ENCODE results near the gene ZNF319. TPM values are rescaled to one million over a fixed set of nuclear protein-coding genes. Genes with fewer than 3 reads are reported as not detected.

The ZNF319 gene
- total RNA-seq, 1 donor from 2014 or later, result 8.3 TPM

DNA sequence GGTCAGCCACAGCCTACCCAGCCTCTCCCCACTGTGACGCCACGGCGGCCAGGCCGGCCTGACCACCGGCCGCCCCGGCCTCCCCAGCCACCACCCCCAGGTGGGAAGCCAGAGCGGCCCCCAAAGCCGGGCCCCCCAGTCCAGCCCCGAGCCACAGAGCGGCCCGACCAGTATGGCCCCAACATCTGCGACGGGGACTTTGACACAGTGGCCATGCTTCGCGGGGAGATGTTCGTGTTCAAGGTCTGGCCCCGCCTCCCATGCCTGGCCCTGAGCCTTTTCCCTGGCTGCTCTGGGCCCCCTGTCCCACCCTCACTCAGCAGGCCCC is 41.1 kb upstream of the ZNF319 start:
- Mint-ChIP-seq H3K27me3 (no peaks in the 10 kb centered on the region), H3K4me3 (no peak overlapping the region), H3K9me3 (no peaks in the 10 kb centered on the region), H3K36me3 (ENCODE audit: low read depth) (no peaks in the 10 kb centered on the region), H3K4me1 (no peaks in the 10 kb centered on the region), H3K27ac (no peak overlapping the region)
- no peak for DNase-seq
- intact Hi-C loops (cut with micrococcal nuclease), result no loop called here

DNA sequence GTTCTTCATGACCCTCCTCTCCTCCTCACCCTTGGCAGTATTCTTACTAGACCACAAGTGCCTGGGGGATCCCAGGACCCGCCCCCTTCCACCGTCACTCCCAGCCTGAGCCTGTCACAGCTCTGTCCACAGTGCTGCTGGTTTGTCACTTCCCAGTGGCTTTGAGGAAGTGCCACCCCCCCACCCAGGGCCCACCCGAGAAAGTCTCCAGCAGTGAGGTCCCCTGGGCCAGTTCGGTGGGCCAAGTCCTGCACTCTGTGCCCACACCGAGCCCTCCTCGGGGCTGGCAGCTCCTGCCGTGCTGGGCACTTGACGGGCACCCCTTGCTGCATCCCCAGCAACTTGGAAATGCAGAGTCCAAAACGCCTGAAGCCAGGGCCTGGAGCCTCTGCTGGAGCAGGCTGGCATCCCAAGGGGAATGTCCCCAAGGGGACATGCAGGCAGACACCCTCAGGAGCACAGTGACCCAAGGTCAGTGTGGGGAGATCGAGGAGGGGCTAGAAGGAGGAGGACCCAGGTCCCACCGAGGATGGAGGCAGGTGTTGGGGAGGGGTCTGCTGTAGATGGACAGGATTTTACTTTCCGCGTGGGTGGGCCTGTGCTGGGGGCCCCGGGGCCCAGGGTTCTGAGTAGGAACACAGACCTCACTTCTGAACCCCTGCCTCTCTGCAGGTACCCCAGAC is 40.6 kb upstream of the ZNF319 start:
- DNase-seq, result no peak
- Mint-ChIP-seq H3K27me3 (no peaks in the 10 kb centered on the region), H3K4me3 (no peak overlapping the region), H3K9me3 (no peaks in the 10 kb centered on the region), H3K4me1 (no peaks in the 10 kb centered on the region), H3K36me3 (ENCODE audit: low read depth) (no peaks in the 10 kb centered on the region), H3K27ac (no peak overlapping the region)
- intact Hi-C loops (cut with micrococcal nuclease), result no loop called here

DNA sequence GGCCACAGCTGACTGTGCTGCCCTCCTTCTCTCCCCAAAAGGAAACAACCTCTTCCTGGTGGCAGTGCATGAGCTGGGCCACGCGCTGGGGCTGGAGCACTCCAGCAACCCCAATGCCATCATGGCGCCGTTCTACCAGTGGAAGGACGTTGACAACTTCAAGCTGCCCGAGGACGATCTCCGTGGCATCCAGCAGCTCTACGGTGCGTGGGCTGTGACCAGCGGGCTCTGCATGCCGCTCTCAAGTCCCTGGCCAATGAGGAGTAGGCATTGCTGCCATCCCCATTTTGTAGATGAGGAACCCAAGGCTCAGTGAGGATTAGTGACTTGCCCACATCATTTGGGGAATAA is 40.0 kb upstream of the ZNF319 start:
- no peak for DNase-seq
- no peaks in the 10 kb centered on the region for H3K9me3 Mint-ChIP-seq
- no peak overlapping the region for H3K27ac Mint-ChIP-seq
- H3K4me3 Mint-ChIP-seq, result no peak overlapping the region
- no peaks in the 10 kb centered on the region for H3K27me3 Mint-ChIP-seq
- no peaks in the 10 kb centered on the region for H3K36me3 Mint-ChIP-seq (ENCODE audit: low read depth)
- no peaks in the 10 kb centered on the region for H3K4me1 Mint-ChIP-seq
- intact Hi-C loops (cut with micrococcal nuclease), result no loop called here

- no peak overlapping the region for H3K4me3 Mint-ChIP-seq
- no peak for DNase-seq
- intact Hi-C loops (cut with micrococcal nuclease), result no loop called here
- H3K27me3 Mint-ChIP-seq, result no peaks in the 10 kb centered on the region
- H3K4me1 Mint-ChIP-seq, result no peaks in the 10 kb centered on the region
- H3K9me3 Mint-ChIP-seq, result no peaks in the 10 kb centered on the region
- no peaks in the 10 kb centered on the region for H3K36me3 Mint-ChIP-seq (ENCODE audit: low read depth)
- H3K27ac Mint-ChIP-seq, result no peak overlapping the region
Observed at GRCh38 chr16:58039829-58040495, 39.5 kb upstream of the ZNF319 start.

DNA sequence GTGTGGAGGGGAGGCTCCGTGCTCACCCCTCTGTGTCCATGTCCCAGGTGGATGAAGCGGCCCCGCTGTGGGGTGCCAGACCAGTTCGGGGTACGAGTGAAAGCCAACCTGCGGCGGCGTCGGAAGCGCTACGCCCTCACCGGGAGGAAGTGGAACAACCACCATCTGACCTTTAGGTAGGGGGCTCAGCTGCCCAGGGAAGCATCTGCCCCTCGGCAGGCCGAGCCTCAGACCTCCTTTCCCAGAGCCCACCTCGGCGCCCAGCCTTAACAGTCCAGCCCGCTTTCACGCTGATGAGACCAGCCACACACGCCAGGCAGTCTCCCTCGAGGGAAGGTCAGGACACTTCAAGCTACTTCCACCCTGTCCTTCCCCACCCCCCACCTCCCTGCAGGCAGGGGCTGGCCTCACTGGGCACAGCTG is 37.8 kb upstream of the ZNF319 start:
- H3K9me3 Mint-ChIP-seq, result no peaks in the 10 kb centered on the region
- no peaks in the 10 kb centered on the region for H3K36me3 Mint-ChIP-seq (ENCODE audit: low read depth)
- DNase-seq, result no peak
- H3K27me3 Mint-ChIP-seq, result no peaks in the 10 kb centered on the region
- intact Hi-C loops (cut with micrococcal nuclease), result no loop called here
- no peaks in the 10 kb centered on the region for H3K4me1 Mint-ChIP-seq
- no peak overlapping the region for H3K27ac Mint-ChIP-seq
- no peak overlapping the region for H3K4me3 Mint-ChIP-seq

DNA sequence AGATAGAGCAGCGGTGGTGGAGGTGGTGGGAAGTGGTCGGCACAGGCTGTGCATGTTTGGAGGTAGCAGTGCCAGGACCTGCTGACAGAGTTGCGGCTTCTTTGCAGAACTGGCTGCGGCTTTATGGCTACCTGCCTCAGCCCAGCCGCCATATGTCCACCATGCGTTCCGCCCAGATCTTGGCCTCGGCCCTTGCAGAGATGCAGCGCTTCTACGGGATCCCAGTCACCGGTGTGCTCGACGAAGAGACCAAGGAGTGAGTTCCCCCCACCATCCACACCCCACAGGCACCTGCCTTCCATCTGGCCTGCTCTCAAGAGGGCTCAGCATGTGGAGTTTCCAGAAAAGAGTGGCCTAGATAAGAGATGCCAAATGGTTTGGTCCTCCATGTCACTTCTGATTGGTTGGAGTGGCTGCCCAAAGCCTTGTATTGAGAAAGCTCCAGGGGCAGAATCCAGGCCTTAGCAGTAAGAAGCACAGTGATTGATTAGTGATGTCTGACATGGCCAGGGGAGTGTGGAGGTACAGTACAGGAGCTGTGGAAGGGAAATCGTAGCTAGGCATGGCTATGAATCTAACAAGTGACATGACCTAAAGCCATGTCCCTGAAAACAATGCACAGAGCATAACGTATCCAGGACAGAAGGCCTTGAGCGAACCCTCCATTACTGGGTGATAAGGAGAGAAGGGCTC is 37.0 kb upstream of the ZNF319 start:
- no peak overlapping the region for H3K4me3 Mint-ChIP-seq
- no peaks in the 10 kb centered on the region for H3K36me3 Mint-ChIP-seq (ENCODE audit: low read depth)
- intact Hi-C loops (cut with micrococcal nuclease), result no loop called here
- H3K27me3 Mint-ChIP-seq, result no peaks in the 10 kb centered on the region
- no peaks in the 10 kb centered on the region for H3K4me1 Mint-ChIP-seq
- H3K9me3 Mint-ChIP-seq, result no peaks in the 10 kb centered on the region
- no peak for DNase-seq
- H3K27ac Mint-ChIP-seq, result no peak overlapping the region

GRCh38 chr16:58036943-58037342 is 36.5 kb upstream of the ZNF319 start:
- intact Hi-C loops (cut with micrococcal nuclease), result no loop called here
- no peak for DNase-seq
- H3K4me1 Mint-ChIP-seq, result no peaks in the 10 kb centered on the region
- no peaks in the 10 kb centered on the region for H3K9me3 Mint-ChIP-seq
- no peaks in the 10 kb centered on the region for H3K36me3 Mint-ChIP-seq (ENCODE audit: low read depth)
- no peak overlapping the region for H3K4me3 Mint-ChIP-seq
- no peaks in the 10 kb centered on the region for H3K27me3 Mint-ChIP-seq
- H3K27ac Mint-ChIP-seq, result no peak overlapping the region

- no peaks in the 10 kb centered on the region for H3K4me1 Mint-ChIP-seq
- H3K4me3 Mint-ChIP-seq, result no peak overlapping the region
Observed at GRCh38 chr16:58035356-58036170, 35.1 kb upstream of the ZNF319 start.

GRCh38 chr16:58034774-58035173 is 34.3 kb upstream of the ZNF319 start:
- no peaks in the 10 kb centered on the region for H3K4me1 Mint-ChIP-seq
- no peaks in the 10 kb centered on the region for H3K36me3 Mint-ChIP-seq (ENCODE audit: low read depth)
- H3K4me3 Mint-ChIP-seq, result no peak overlapping the region
- H3K27ac Mint-ChIP-seq, result no peak overlapping the region
- H3K27me3 Mint-ChIP-seq, result peaks cover 1% of the 10 kb centered on the region
- no peak for DNase-seq
- H3K9me3 Mint-ChIP-seq, result no peaks in the 10 kb centered on the region
- intact Hi-C loops (cut with micrococcal nuclease), result no loop called here

More at GRCh38 chr16:58035356-58036170, 35.1 kb upstream of the ZNF319 start:
- DNase-seq, result no peak
- Mint-ChIP-seq H3K36me3 (ENCODE audit: low read depth) (no peaks in the 10 kb centered on the region), H3K9me3 (no peaks in the 10 kb centered on the region), H3K27ac (no peak overlapping the region), H3K27me3 (no peaks in the 10 kb centered on the region)
- intact Hi-C loops (cut with micrococcal nuclease), result no loop called here

DNA sequence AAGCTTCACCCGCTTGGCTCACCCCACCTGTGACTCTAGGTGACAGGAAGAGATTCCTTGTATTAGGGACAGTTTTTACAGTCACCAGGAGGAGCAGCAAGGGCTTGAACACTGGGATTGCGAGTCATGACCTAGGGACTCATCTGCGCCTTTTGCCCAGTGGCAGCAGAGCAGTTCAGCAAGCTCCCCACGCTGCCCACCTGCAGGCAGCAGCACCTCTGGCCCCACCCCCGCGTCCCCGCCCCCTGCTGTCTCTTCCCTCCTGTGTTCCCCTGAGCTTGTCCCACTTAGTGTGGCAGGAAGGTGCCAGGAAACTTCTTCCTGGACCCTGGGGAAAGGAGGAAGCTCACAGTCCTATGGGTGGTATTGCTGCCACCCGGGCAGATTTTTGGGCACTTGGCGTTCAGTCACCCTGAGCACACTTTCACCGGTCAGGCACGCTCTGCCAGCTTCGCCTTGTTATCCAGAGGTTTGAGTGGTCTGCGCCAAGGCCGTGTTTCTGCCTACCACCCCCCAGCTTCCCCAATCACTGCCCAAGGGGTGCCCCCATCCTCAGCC is 33.7 kb upstream of the ZNF319 start:
- Mint-ChIP-seq H3K36me3 (ENCODE audit: low read depth) (no peaks in the 10 kb centered on the region), H3K4me1 (no peaks in the 10 kb centered on the region), H3K9me3 (no peaks in the 10 kb centered on the region), H3K27ac (no peak overlapping the region), H3K27me3 (peaks cover 6% of the 10 kb centered on the region), H3K4me3 (no peak overlapping the region)
- no peak for DNase-seq
- intact Hi-C loops (cut with micrococcal nuclease), result no loop called here

GRCh38 chr16:58032710-58033293 is 32.3 kb upstream of the ZNF319 start:
- Mint-ChIP-seq H3K9me3 (no peaks in the 10 kb centered on the region), H3K4me1 (peaks cover 1% of the 10 kb centered on the region), H3K27ac (no peak overlapping the region), H3K36me3 (ENCODE audit: low read depth) (no peaks in the 10 kb centered on the region), H3K27me3 (peaks cover 17% of the 10 kb centered on the region), H3K4me3 (no peak overlapping the region)
- no peak for DNase-seq
- intact Hi-C loops (cut with micrococcal nuclease), result no loop called here

GRCh38 chr16:58031016-58031800 is 30.7 kb upstream of the ZNF319 start:
- Mint-ChIP-seq H3K4me1 (peaks cover 1% of the 10 kb centered on the region), H3K27ac (no peak overlapping the region), H3K4me3 (no peak overlapping the region), H3K27me3 (peaks cover 18% of the 10 kb centered on the region), H3K9me3 (no peaks in the 10 kb centered on the region), H3K36me3 (ENCODE audit: low read depth) (no peaks in the 10 kb centered on the region)
- intact Hi-C loops (cut with micrococcal nuclease), result no loop called here
- DNase-seq, result no peak

All from activated CD4-positive, alpha-beta T cell treated with anti-CD3 and anti-CD28 coated beads, Interleukin-2, amount 10 ng/mL, durations not matched to agents 24 days and 14 days (primary cell).